GM18507 (cell line): Measurements from ENCODE around the gene ZNF292.
A peak's percentile ranks its signal among the peaks of the same experiment; 100 is the strongest.
"Not testable (repeated sequence)": the region's sequence is repeated elsewhere in the genome, so short reads cannot be mapped to it uniquely, and the experiment has no call there.

Experiments used
- DNase-seq: peaks from one replicate; pipeline ENCODE4 v3.0.0; 2011; ENCODE audit warnings: low read depth; ENCODE audit not compliant: insufficient read length; ENCODE audit errors: extremely low spot score
- FAIRE-seq: peaks from 2 replicates; lab custom pipeline; 2011; peaks lifted over from hg19 to GRCh38; lab: Jason Lieb, UNC

The ZNF292 gene

GRCh38 chr6:87251725-87252124, 96.4 kb downstream of the ZNF292 start:
- DNase-seq, result no peak
- no peak for FAIRE-seq

- no peak for DNase-seq
- no peak for FAIRE-seq
Measured at GRCh38 chr6:87257046-87257445, 101.7 kb downstream of the ZNF292 start.

- DNase-seq, result no peak
Measured at GRCh38 chr6:87257565-87257964, 102.2 kb downstream of the ZNF292 start.

GRCh38 chr6:87257975-87258374, 102.6 kb downstream of the ZNF292 start:
- FAIRE-seq, result no peak

More at GRCh38 chr6:87257565-87257964, 102.2 kb downstream of the ZNF292 start:
- FAIRE-seq, result no peak

GRCh38 chr6:87259791-87260190, 104.4 kb downstream of the ZNF292 start:
- no peak for FAIRE-seq
- no peak for DNase-seq

More at GRCh38 chr6:87257975-87258374, 102.6 kb downstream of the ZNF292 start:
- DNase-seq, result no peak

- FAIRE-seq (no peak), DNase-seq (no peak)
Measured at GRCh38 chr6:87261534-87261933, 106.2 kb downstream of the ZNF292 start.

- DNase-seq (no peak), FAIRE-seq (no peak)
Measured at GRCh38 chr6:87264481-87264880, 109.1 kb downstream of the ZNF292 start.

GRCh38 chr6:87274660-87275274, 119.4 kb downstream of the ZNF292 start:
- no peak for FAIRE-seq
- no peak for DNase-seq

- DNase-seq, result no peak
- FAIRE-seq, result no peak
Measured at GRCh38 chr6:87276624-87277023, 121.3 kb downstream of the ZNF292 start.

- FAIRE-seq (peak; percentile 26), DNase-seq (no peak)
Measured at GRCh38 chr6:87277123-87277522, 121.8 kb downstream of the ZNF292 start.

GRCh38 chr6:87279196-87279595, 123.8 kb downstream of the ZNF292 start:
- FAIRE-seq (no peak), DNase-seq (no peak)

GRCh38 chr6:87281426-87281825, 126.1 kb downstream of the ZNF292 start:
- DNase-seq (no peak), FAIRE-seq (no peak)

- DNase-seq, result no peak
- FAIRE-seq, result no peak
Measured at GRCh38 chr6:87282743-87283142, 127.4 kb downstream of the ZNF292 start.

- DNase-seq (no peak), FAIRE-seq (no peak)
Measured at GRCh38 chr6:87283461-87283860, 128.1 kb downstream of the ZNF292 start.

- DNase-seq, result no peak
- no peak for FAIRE-seq
Measured at GRCh38 chr6:87287251-87287650, 131.9 kb downstream of the ZNF292 start.

- FAIRE-seq, result no peak
- DNase-seq, result no peak
Measured at GRCh38 chr6:87289571-87289970, 134.2 kb downstream of the ZNF292 start.

GRCh38 chr6:87291883-87292282, 136.5 kb downstream of the ZNF292 start:
- DNase-seq (no peak), FAIRE-seq (peak; percentile 9)

GRCh38 chr6:87293526-87293925, 138.2 kb downstream of the ZNF292 start:
- DNase-seq (no peak), FAIRE-seq (no peak)

GRCh38 chr6:87297119-87297518, 141.8 kb downstream of the ZNF292 start:
- DNase-seq (no peak), FAIRE-seq (no peak)

GRCh38 chr6:87301277-87301676, 145.9 kb downstream of the ZNF292 start:
- not testable (repeated sequence) for FAIRE-seq, DNase-seq

GRCh38 chr6:87308970-87309369, 153.6 kb downstream of the ZNF292 start:
- FAIRE-seq (no peak), DNase-seq (no peak)

- FAIRE-seq (no peak), DNase-seq (no peak)
Measured at GRCh38 chr6:87312860-87313259, 157.5 kb downstream of the ZNF292 start.
